HPDE6-E6E7 (cell line): ENCODE data around the gene MPZL2.
A peak's percentile ranks its signal among the peaks of the same experiment; 100 is the strongest.

Experiments used
- DNase-seq: peaks from one replicate; pipeline ENCODE4 v3.0.0; 2011; ENCODE audit warnings: missing footprints; ENCODE audit errors: extremely low spot score

The MPZL2 gene

GRCh38 chr11:118283756-118284350 is 19.8 kb upstream of the MPZL2 start:
- no peak for DNase-seq

GRCh38 chr11:118283037-118283636 is 19.0 kb upstream of the MPZL2 start:
- DNase-seq = no peak

GRCh38 chr11:118282606-118283005 is 18.5 kb upstream of the MPZL2 start:
- no peak for DNase-seq

GRCh38 chr11:118281284-118281683 is 17.2 kb upstream of the MPZL2 start:
- no peak for DNase-seq

GRCh38 chr11:118277312-118277711 is 13.2 kb upstream of the MPZL2 start:
- DNase-seq = peak; percentile 81

GRCh38 chr11:118276422-118276821 is 12.3 kb upstream of the MPZL2 start:
- no peak for DNase-seq

- DNase-seq = no peak
Observed at GRCh38 chr11:118275176-118275575, 11.1 kb upstream of the MPZL2 start.

- no peak for DNase-seq
Observed at GRCh38 chr11:118274186-118274585, 10.1 kb upstream of the MPZL2 start.

GRCh38 chr11:118272001-118272400 is 7.9 kb upstream of the MPZL2 start:
- DNase-seq = no peak

- no peak for DNase-seq
Observed at GRCh38 chr11:118267486-118267885, 3.4 kb upstream of the MPZL2 start.

GRCh38 chr11:118265954-118266353 is 1.9 kb upstream of the MPZL2 start:
- DNase-seq = no peak

GRCh38 chr11:118264569-118265465 is 720 bp upstream of the MPZL2 start:
- DNase-seq = no peak

- no peak for DNase-seq
Observed at GRCh38 chr11:118263112-118263511, 985 bp downstream of the MPZL2 start.

GRCh38 chr11:118260353-118260752 is 3.7 kb downstream of the MPZL2 start:
- no peak for DNase-seq

GRCh38 chr11:118259138-118259537 is 5.0 kb downstream of the MPZL2 start:
- no peak for DNase-seq

- DNase-seq = no peak
Observed at GRCh38 chr11:118258410-118258809, 5.7 kb downstream of the MPZL2 start.

- DNase-seq = no peak
Observed at GRCh38 chr11:118252688-118253087, 11.4 kb downstream of the MPZL2 start.

GRCh38 chr11:118251858-118252652 is 12.0 kb downstream of the MPZL2 start, which contains the start of gene MPZL3:
Gene MPZL3 (minus strand): TSS chr11:118252365. CDS start chr11:118252294, 71 bp downstream.
- DNase-seq = peak; percentile 95

GRCh38 chr11:118247041-118247440 is 17.1 kb downstream of the MPZL2 start:
- no peak for DNase-seq

GRCh38 chr11:118245936-118246562 is 18.0 kb downstream of the MPZL2 start:
- DNase-seq = no peak

GRCh38 chr11:118243993-118244762 is 19.9 kb downstream of the MPZL2 start:
- no peak for DNase-seq
